Measurements from ENCODE around the gene ATG9B. TPM values are rescaled to one million over a fixed set of nuclear protein-coding genes. Genes with fewer than 3 reads are reported as not detected.

The ATG9B gene
- polyA plus RNA-seq, 3 donors = 1.5 to 3.1 (median 2.6) TPM

- DNase-seq = no peak
Observed at GRCh38 chr7:150966002-150966401, 58.3 kb downstream of the ATG9B start.

GRCh38 chr7:150965273-150965830, 58.9 kb downstream of the ATG9B start:
- no peak for DNase-seq

Other genes with a start within 250 kb of the ATG9B start
- gene TMEM176B, start 224.1 kb downstream of the ATG9B start, polyA plus RNA-seq (ENCODE audit: insufficient read length in 3 of 3) = 100 to 1,000 TPM in 1 of 3 donors, 10 to 100 TPM in 2; 90.2 to 112 (median 92.4) TPM
- gene TMEM176A, start 223.7 kb downstream of the ATG9B start, polyA plus RNA-seq (ENCODE audit: insufficient read length in 3 of 3) = 100 to 1,000 TPM in 1 of 3 donors, 10 to 100 TPM in 2; 87.4 to 109 (median 96.2) TPM
- gene AOC1, start 172.0 kb downstream of the ATG9B start, polyA plus RNA-seq (ENCODE audit: insufficient read length in 3 of 3) = 10 to 100 TPM; 63.0 to 89.9 (median 82.6) TPM
- 10 to 100 TPM; 16.9 to 22.5 (median 21.0) TPM for gene KCNH2, start 46.2 kb downstream of the ATG9B start, polyA plus RNA-seq (ENCODE audit: insufficient read length in 3 of 3)
- 10 to 100 TPM; 11.0 to 14.2 (median 12.3) TPM for gene NOS3, start 33.5 kb downstream of the ATG9B start, polyA plus RNA-seq (ENCODE audit: insufficient read length in 3 of 3)
- 10 to 100 TPM; 21.8 to 37.3 (median 29.9) TPM for gene ABCB8, start 4.0 kb upstream of the ATG9B start, polyA plus RNA-seq (ENCODE audit: insufficient read length in 3 of 3)
- 1 to 10 TPM; 2.1 to 3.2 (median 2.4) TPM for gene ASIC3, start 24.0 kb upstream of the ATG9B start, polyA plus RNA-seq (ENCODE audit: insufficient read length in 3 of 3)
- gene CDK5, start 33.4 kb upstream of the ATG9B start, polyA plus RNA-seq (ENCODE audit: insufficient read length in 3 of 3) = 10 to 100 TPM; 16.4 to 19.5 (median 18.8) TPM
- gene SLC4A2, start 35.1 kb upstream of the ATG9B start, polyA plus RNA-seq (ENCODE audit: insufficient read length in 3 of 3) = 100 to 1,000 TPM in 2 of 3 donors, 10 to 100 TPM in 1; 98.8 to 120 (median 115) TPM
- gene FASTK, start 56.3 kb upstream of the ATG9B start, polyA plus RNA-seq (ENCODE audit: insufficient read length in 3 of 3) = 10 to 100 TPM; 75.2 to 83.3 (median 79.1) TPM
- 10 to 100 TPM; 31.3 to 45.2 (median 39.3) TPM for gene TMUB1, start 59.0 kb upstream of the ATG9B start, polyA plus RNA-seq (ENCODE audit: insufficient read length in 3 of 3)
- gene AGAP3, start 62.0 kb upstream of the ATG9B start, polyA plus RNA-seq (ENCODE audit: insufficient read length in 3 of 3) = 10 to 100 TPM; 68.0 to 78.3 (median 72.8) TPM
- under 1 TPM in 2 of 3 donors, not detected in 1; 0.28 to 0.34 TPM for gene GBX1, start 143.2 kb upstream of the ATG9B start, polyA plus RNA-seq (ENCODE audit: insufficient read length in 3 of 3)
- gene ASB10, start 162.8 kb upstream of the ATG9B start, polyA plus RNA-seq (ENCODE audit: insufficient read length in 3 of 3) = under 1 TPM in 1 of 3 donors, not detected in 2; 0.04 TPM
- not detected for gene H2BK1, start 186.0 kb upstream of the ATG9B start, polyA plus RNA-seq (ENCODE audit: insufficient read length in 3 of 3)
- 10 to 100 TPM; 25.9 to 28.9 (median 26.3) TPM for gene ABCF2, start 202.7 kb upstream of the ATG9B start, polyA plus RNA-seq (ENCODE audit: insufficient read length in 3 of 3)
- gene CHPF2, start 208.0 kb upstream of the ATG9B start, polyA plus RNA-seq (ENCODE audit: insufficient read length in 3 of 3) = 10 to 100 TPM; 22.0 to 29.6 (median 28.4) TPM
- gene SMARCD3, start 224.2 kb upstream of the ATG9B start, polyA plus RNA-seq (ENCODE audit: insufficient read length in 3 of 3) = 10 to 100 TPM; 76.0 to 80.1 (median 77.1) TPM